ENCODE results near the gene PIEZO2. TPM values are rescaled to one million over a fixed set of nuclear protein-coding genes. Genes with fewer than 3 reads are reported as not detected.
A peak's percentile ranks its signal among the peaks of the same experiment; 100 is the strongest.

PIEZO2 gene
- total RNA-seq, 1 experiment from 2014 or later, result 11.1 TPM

DNA sequence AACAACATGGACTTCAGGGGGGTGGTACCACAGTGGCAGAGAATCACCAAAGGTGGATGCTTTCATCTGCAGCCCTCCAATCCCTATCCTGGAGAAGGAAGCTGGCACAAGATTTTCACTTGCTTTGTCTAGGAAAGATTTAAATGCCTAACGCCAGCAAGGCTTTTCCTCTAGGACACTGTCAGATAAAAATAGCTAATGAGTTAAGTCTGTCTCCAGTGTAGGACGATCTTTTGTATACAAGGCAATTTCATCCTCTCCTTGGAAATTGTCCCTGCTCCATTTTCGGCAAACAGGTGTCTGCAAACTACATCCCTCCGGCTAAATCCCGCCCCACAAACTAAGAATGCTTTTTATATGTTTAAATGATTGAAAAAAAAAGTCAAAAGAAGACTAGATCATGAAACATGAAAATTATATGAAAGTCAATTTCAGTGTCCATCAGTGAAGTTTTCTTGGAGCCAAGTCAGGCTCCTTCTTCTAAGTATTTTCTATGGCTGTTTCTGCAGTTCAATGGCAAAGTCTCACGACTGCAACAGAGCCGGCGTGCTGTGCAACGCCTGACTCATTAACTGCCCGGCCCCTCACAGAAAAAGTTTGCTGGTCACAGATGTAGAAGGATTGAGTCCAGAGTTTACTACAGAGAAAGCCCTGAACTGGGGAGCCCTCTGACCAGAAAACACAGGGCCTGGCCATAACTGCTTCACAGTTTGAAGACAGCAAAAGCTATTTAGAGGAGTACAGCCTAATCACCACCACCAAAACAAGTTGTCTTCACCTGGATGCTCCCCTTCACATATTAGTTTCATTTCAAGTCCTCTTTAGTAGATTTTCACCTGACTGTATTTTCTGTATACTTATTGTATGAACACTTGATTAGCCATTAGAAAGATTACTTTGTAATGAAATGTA lies 52.3 kb downstream of the PIEZO2 start:
- no peaks in the 10 kb centered on the region for H3K27me3 ChIP-seq
- no peak for DNase-seq
- no peak overlapping the region for H3K4me3 ChIP-seq
- H3K36me3 ChIP-seq, result no peaks in the 10 kb centered on the region; the same call in 1 of the 2 replicates
- H3K9me3 ChIP-seq, result no peaks in the 10 kb centered on the region

GRCh38 chr18:11096411-11096810 lies 53.0 kb downstream of the PIEZO2 start:
- Histone ChIP-seq H3K27me3 (no peaks in the 10 kb centered on the region), H3K36me3 (no peaks in the 10 kb centered on the region), H3K4me3 (no peak overlapping the region), H3K9me3 (no peaks in the 10 kb centered on the region)
- DNase-seq, result no peak

- H3K36me3 ChIP-seq, result no peaks in the 10 kb centered on the region
- H3K4me3 ChIP-seq, result no peak overlapping the region
- DNase-seq, result no peak
- no peaks in the 10 kb centered on the region for H3K27me3 ChIP-seq
- no peaks in the 10 kb centered on the region for H3K9me3 ChIP-seq
Measured at GRCh38 chr18:11095674-11096293, 53.6 kb downstream of the PIEZO2 start.

- H3K9me3 ChIP-seq, result no peaks in the 10 kb centered on the region
- H3K27me3 ChIP-seq, result no peaks in the 10 kb centered on the region
- H3K36me3 ChIP-seq, result no peaks in the 10 kb centered on the region
- DNase-seq, result peak; percentile 7
- H3K4me3 ChIP-seq, result no peak overlapping the region
Measured at GRCh38 chr18:11095211-11095610, 54.2 kb downstream of the PIEZO2 start.

GRCh38 chr18:11091746-11092145 lies 57.6 kb downstream of the PIEZO2 start:
- Histone ChIP-seq H3K4me3 (no peak overlapping the region), H3K36me3 (peaks cover 8% of the 10 kb centered on the region), H3K27me3 (no peaks in the 10 kb centered on the region), H3K9me3 (no peaks in the 10 kb centered on the region)
- DNase-seq, result peak; percentile 11

- Histone ChIP-seq H3K27me3 (no peaks in the 10 kb centered on the region), H3K9me3 (no peaks in the 10 kb centered on the region), H3K36me3 (peaks cover 8% of the 10 kb centered on the region), H3K4me3 (no peak overlapping the region)
- no peak for DNase-seq
Measured at GRCh38 chr18:11089931-11090715, 59.2 kb downstream of the PIEZO2 start.

- Histone ChIP-seq H3K9me3 (no peaks in the 10 kb centered on the region), H3K4me3 (no peak overlapping the region), H3K36me3 (peaks cover 10% of the 10 kb centered on the region), H3K27me3 (no peaks in the 10 kb centered on the region)
- DNase-seq, result no peak
Measured at GRCh38 chr18:11081009-11081532, 68.3 kb downstream of the PIEZO2 start.

DNA sequence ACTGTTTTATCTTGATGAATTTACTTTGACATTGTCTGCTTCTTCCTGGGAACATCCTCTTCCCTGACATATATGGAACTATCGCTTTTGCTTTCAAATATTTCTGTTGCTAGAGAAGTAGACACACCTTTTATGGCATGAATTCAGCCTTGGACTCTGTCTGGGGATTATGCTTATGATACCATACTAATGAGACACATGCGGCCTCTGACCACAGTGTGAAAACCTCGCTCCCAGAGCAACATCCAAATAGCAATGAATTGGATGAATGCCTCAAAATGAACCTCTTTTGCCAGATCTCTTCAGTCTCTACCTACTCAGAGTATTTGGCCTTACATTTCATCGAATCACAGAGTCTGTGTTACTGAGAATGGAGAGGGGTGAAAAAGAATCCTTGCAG lies 70.9 kb downstream of the PIEZO2 start:
- no peaks in the 10 kb centered on the region for H3K27me3 ChIP-seq
- H3K9me3 ChIP-seq, result no peaks in the 10 kb centered on the region
- no peak for DNase-seq
- H3K4me3 ChIP-seq, result no peak overlapping the region
- peaks cover 12% of the 10 kb centered on the region for H3K36me3 ChIP-seq

GRCh38 chr18:11077548-11078187 lies 71.7 kb downstream of the PIEZO2 start:
- Histone ChIP-seq H3K36me3 (peaks cover 12% of the 10 kb centered on the region), H3K27me3 (no peaks in the 10 kb centered on the region), H3K4me3 (no peak overlapping the region), H3K9me3 (no peaks in the 10 kb centered on the region)
- no peak for DNase-seq

DNA sequence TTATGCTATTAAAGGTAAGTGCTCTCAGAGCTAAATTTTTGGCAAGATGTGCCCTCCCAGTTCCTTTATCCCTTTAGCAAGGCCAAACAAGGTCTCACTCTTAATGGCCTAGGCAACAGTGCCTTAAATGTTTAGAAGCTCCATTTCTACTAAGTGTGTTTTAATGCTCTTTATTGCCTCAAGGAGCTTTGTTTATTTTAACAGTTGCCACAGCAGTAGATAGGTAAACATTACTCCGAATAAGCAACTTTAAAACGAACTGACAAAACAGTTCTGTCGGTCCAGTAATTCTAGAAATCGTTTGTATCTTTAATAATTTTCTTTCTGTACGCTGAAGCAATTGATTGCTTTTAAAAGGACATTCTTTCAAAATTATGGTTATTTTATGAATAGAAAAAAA lies 74.5 kb downstream of the PIEZO2 start:
- 0 out of 2 replicates have a peak, but pooled peaks cover 4% of the 10 kb centered on the region for H3K36me3 ChIP-seq
- H3K9me3 ChIP-seq, result no peaks in the 10 kb centered on the region
- no peak for DNase-seq
- no peak overlapping the region for H3K4me3 ChIP-seq
- no peaks in the 10 kb centered on the region for H3K27me3 ChIP-seq

DNA sequence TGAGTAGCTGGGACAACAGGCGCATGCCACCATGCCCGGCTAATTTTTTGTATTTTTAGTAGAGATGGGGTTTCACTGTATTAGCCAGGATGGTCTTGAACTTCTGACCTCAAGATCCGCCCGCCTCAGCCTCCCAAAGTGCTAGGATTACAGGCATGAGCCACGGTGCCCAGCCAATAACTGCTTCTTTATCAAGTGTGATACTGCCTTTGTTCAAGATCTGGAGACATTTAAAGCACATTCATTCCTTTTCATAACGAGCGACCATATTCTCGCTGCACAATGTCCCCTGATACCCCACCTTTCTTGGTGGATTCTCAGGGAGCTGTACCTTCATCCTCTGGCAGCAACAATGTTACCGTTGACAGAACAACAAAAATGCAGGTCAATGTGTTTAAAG lies 75.4 kb downstream of the PIEZO2 start:
- Histone ChIP-seq H3K27me3 (no peaks in the 10 kb centered on the region), H3K4me3 (no peak overlapping the region), H3K9me3 (no peaks in the 10 kb centered on the region), H3K36me3 (0 out of 2 replicates have a peak, but pooled peaks cover 4% of the 10 kb centered on the region)
- no peak for DNase-seq

- no peak overlapping the region for H3K4me3 ChIP-seq
- peaks cover 8% of the 10 kb centered on the region; the same call in 1 of the 2 replicates for H3K36me3 ChIP-seq
- peaks cover 1% of the 10 kb centered on the region; the same call in 1 of the 2 replicates for H3K9me3 ChIP-seq
- H3K27me3 ChIP-seq, result no peaks in the 10 kb centered on the region
- DNase-seq, result no peak
Measured at GRCh38 chr18:11072632-11073031, 76.7 kb downstream of the PIEZO2 start.

GRCh38 chr18:11071300-11071699 lies 78.1 kb downstream of the PIEZO2 start:
- Histone ChIP-seq H3K9me3 (peaks cover 11% of the 10 kb centered on the region), H3K36me3 (peaks cover 13% of the 10 kb centered on the region), H3K27me3 (no peaks in the 10 kb centered on the region), H3K4me3 (no peak overlapping the region)
- DNase-seq, result no peak

- H3K4me3 ChIP-seq, result no peak overlapping the region
- no peak for DNase-seq
- H3K27me3 ChIP-seq, result no peaks in the 10 kb centered on the region
- peaks cover 20% of the 10 kb centered on the region for H3K36me3 ChIP-seq
- peaks cover 11% of the 10 kb centered on the region for H3K9me3 ChIP-seq
Measured at GRCh38 chr18:11070593-11070992, 78.8 kb downstream of the PIEZO2 start.

- Histone ChIP-seq H3K4me3 (no peak overlapping the region), H3K9me3 (peaks cover 11% of the 10 kb centered on the region), H3K27me3 (no peaks in the 10 kb centered on the region), H3K36me3 (peaks cover 36% of the 10 kb centered on the region)
- DNase-seq, result no peak
Measured at GRCh38 chr18:11066038-11066437, 83.3 kb downstream of the PIEZO2 start.

- Histone ChIP-seq H3K27me3 (no peaks in the 10 kb centered on the region), H3K4me3 (no peak overlapping the region), H3K36me3 (peaks cover 36% of the 10 kb centered on the region), H3K9me3 (peaks cover 11% of the 10 kb centered on the region)
- DNase-seq, result no peak
Measured at GRCh38 chr18:11064727-11065460, 84.5 kb downstream of the PIEZO2 start.

Data from MG63 (cell line).